Measurements from ENCODE around the gene WWC2.

DNA sequence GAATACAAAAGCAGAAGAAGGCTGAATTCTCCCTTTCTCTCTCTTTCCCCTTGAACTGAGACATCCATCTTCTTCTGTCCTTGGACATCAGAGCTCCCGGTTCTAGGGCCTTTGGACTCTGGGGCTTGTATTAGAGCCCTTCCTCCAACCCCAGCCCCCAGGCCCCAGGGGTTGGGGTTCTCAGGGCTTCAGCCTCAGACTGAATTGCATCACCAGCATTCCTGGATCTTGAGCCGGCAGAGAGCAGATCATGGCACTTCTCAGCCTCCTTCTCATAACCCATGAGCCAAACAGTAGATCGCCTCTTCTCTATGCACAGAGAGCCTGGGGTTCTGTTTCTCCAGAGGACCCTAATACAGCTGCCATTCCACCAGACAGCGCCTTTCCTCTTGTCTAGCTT, 248.5 kb downstream of the WWC2 start:
- TF ChIP-seq POLR2A (IDR thresholded peaks at IDR 0.05; ENCODE audit: low read length) = no peak
- TF ChIP-seq GATA1 (IDR thresholded peaks at IDR 0.05; ENCODE audit: low read depth, low read length) = no peak

Data from erythroblast (primary cell).